MM.1S (cell line): ENCODE results near the gene CLTCL1.

Experiments
- DNase-seq: peaks from one replicate; pipeline ENCODE4 v3.0.0-alpha.2; 2015
- H2AFZ ChIP-seq: fragments of 300-600 bp; sonication (generic); 2 replicates; pipeline ENCODE4 v1.6.0; 2016; ENCODE audit warnings: antibody characterized with exemption, low read length
- H3F3A ChIP-seq: fragments of 300-600 bp; sonication (generic); 2 replicates; pipeline ENCODE4 v1.6.1; 2016; ENCODE audit warnings: mild to moderate bottlenecking, antibody characterized with exemption, low read length, moderate library complexity, mixed read lengths; ENCODE audit not compliant: insufficient read depth
- H3K27ac ChIP-seq: fragments of 300-600 bp; sonication (generic); 2 replicates; pipeline ENCODE4 v1.5.1; 2016; ENCODE audit warnings: mild to moderate bottlenecking, low read length
- H3K27me3 ChIP-seq: fragments of 300-600 bp; sonication (generic); replicated peaks from 2 replicates; pipeline ENCODE4 v1.6.0; 2016; ENCODE audit warnings: low read length; ENCODE audit not compliant: insufficient read depth
- H3K36me3 ChIP-seq: fragments of 300-600 bp; sonication (generic); replicated peaks from 2 replicates; pipeline ENCODE4 v1.6.1; 2016; ENCODE audit warnings: mild to moderate bottlenecking, low read length, mixed read lengths; ENCODE audit not compliant: insufficient read depth
- H3K4me1 ChIP-seq: fragments of 300-600 bp; sonication (generic); 2 replicates; pipeline ENCODE4 v1.6.1; 2016; ENCODE audit warnings: low read length, mixed read lengths
- H3K4me2 ChIP-seq: fragments of 300-600 bp; sonication (generic); 2 replicates; pipeline ENCODE4 v1.6.0; 2016; ENCODE audit warnings: low read depth, low read length
- H3K4me3 ChIP-seq: fragments of 300-600 bp; sonication (generic); 2 replicates; pipeline ENCODE4 v1.5.1; 2016; ENCODE audit warnings: low read length, mixed read lengths
- H3K79me2 ChIP-seq: fragments of 300-600 bp; sonication (generic); 2 replicates; pipeline ENCODE4 v1.6.1; 2016; ENCODE audit warnings: mixed run types, low read length, mixed read lengths
- H3K9ac ChIP-seq: fragments of 300-600 bp; sonication (generic); 2 replicates; pipeline ENCODE4 v1.6.1; 2016; ENCODE audit warnings: low read length, mixed read lengths
- H3K9me2 ChIP-seq: fragments of 300-600 bp; sonication (generic); replicated peaks from 2 replicates; pipeline ENCODE4 v1.6.1; 2016; ENCODE audit warnings: mild to moderate bottlenecking, low read length, mixed read lengths; ENCODE audit not compliant: insufficient read depth
- H3K9me3 ChIP-seq: fragments of 300-600 bp; sonication (generic); replicated peaks from 2 replicates; pipeline ENCODE4 v1.6.1; 2016; ENCODE audit warnings: mild to moderate bottlenecking, low read length, mixed read lengths; ENCODE audit not compliant: insufficient read depth
- H4K20me1 ChIP-seq: fragments of 300-600 bp; sonication (generic); 2 replicates; pipeline ENCODE4 v1.6.1; 2016; ENCODE audit warnings: mild to moderate bottlenecking, low read length, moderate library complexity, mixed read lengths; ENCODE audit not compliant: insufficient read depth
- EZH2 ChIP-seq: fragments of 300-600 bp; sonication (generic); optimal IDR thresholded peaks from 2 replicates; pipeline ENCODE3; 2017; ENCODE audit warnings: low read depth, mild to moderate bottlenecking, antibody characterized with exemption, low read length, mixed read lengths
- EZH2phosphoT487 ChIP-seq: fragments of 300-600 bp; sonication (generic); IDR thresholded peaks from 2 replicates; pipeline ENCODE4 v1.6.1; 2018; ENCODE audit warnings: antibody characterized with exemption, low read length
- TF ChIP-seq, protein P1 (sequence below): fragments of 300-600 bp; sonication (generic); IDR thresholded peaks from 2 replicates; pipeline ENCODE4 v1.5.1; 2016; ENCODE audit warnings: antibody characterized with exemption, low read length, mixed read lengths

The CLTCL1 gene

GRCh38 chr22:19169947-19170318, 121.6 kb downstream of the CLTCL1 start:
- no peaks in the 10 kb centered on the region for H3K9me3 ChIP-seq
- H3K9me2 ChIP-seq: no peaks in the 10 kb centered on the region
- peaks cover 11% of the 10 kb centered on the region; the same call in 1 of the 2 replicates for H3K4me1 ChIP-seq
- peaks cover 29% of the 10 kb centered on the region for H3K79me2 ChIP-seq
- H3F3A ChIP-seq: no peaks in the 10 kb centered on the region
- DNase-seq: no peak
- no peaks in the 10 kb centered on the region for H4K20me1 ChIP-seq
- no peak overlapping the region for H3K4me2 ChIP-seq
- peaks cover 53% of the 10 kb centered on the region for H3K27me3 ChIP-seq
- no peak overlapping the region for H2AFZ ChIP-seq
- H3K36me3 ChIP-seq: no peaks in the 10 kb centered on the region
- H3K27ac ChIP-seq: no peak overlapping the region
- TF ChIP-seq EZH2phosphoT487 (no peak), EZH2 (no peak)
- TF ChIP-seq, protein P1, sequence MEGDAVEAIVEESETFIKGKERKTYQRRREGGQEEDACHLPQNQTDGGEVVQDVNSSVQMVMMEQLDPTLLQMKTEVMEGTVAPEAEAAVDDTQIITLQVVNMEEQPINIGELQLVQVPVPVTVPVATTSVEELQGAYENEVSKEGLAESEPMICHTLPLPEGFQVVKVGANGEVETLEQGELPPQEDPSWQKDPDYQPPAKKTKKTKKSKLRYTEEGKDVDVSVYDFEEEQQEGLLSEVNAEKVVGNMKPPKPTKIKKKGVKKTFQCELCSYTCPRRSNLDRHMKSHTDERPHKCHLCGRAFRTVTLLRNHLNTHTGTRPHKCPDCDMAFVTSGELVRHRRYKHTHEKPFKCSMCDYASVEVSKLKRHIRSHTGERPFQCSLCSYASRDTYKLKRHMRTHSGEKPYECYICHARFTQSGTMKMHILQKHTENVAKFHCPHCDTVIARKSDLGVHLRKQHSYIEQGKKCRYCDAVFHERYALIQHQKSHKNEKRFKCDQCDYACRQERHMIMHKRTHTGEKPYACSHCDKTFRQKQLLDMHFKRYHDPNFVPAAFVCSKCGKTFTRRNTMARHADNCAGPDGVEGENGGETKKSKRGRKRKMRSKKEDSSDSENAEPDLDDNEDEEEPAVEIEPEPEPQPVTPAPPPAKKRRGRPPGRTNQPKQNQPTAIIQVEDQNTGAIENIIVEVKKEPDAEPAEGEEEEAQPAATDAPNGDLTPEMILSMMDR: no peak
- H3K4me3 ChIP-seq: no peak overlapping the region
- H3K9ac ChIP-seq: no peak overlapping the region

GRCh38 chr22:19169002-19169946, 122.2 kb downstream of the CLTCL1 start:
- Histone ChIP-seq H2AFZ (no peak overlapping the region), H3K4me3 (no peak overlapping the region), H3K9ac (no peak overlapping the region)

GRCh38 chr22:19168088-19168890, 123.2 kb downstream of the CLTCL1 start:
- Histone ChIP-seq H3K9ac (no peak overlapping the region), H3K9me3 (no peaks in the 10 kb centered on the region)

More at GRCh38 chr22:19169002-19169946, 122.2 kb downstream of the CLTCL1 start:
- no peak for DNase-seq
- Histone ChIP-seq H3K36me3 (no peaks in the 10 kb centered on the region), H3K79me2 (peaks cover 29% of the 10 kb centered on the region), H3K4me2 (no peak overlapping the region), H3K9me2 (no peaks in the 10 kb centered on the region), H3F3A (no peaks in the 10 kb centered on the region), H3K27ac (no peak overlapping the region), H3K27me3 (peaks cover 53% of the 10 kb centered on the region), H3K4me1 (peaks cover 11% of the 10 kb centered on the region; the same call in 1 of the 2 replicates), H4K20me1 (no peaks in the 10 kb centered on the region), H3K9me3 (no peaks in the 10 kb centered on the region)
- TF ChIP-seq EZH2phosphoT487 (peak; percentile 23; the same call in 1 of the 2 replicates), EZH2 (peak; percentile 84)
- TF ChIP-seq, protein P1: no peak

More at GRCh38 chr22:19168088-19168890, 123.2 kb downstream of the CLTCL1 start:
- H2AFZ ChIP-seq: no peak overlapping the region
- no peaks in the 10 kb centered on the region for H3F3A ChIP-seq
- TF ChIP-seq EZH2phosphoT487: no peak
- TF ChIP-seq, protein P1: peak; percentile 10
- TF ChIP-seq EZH2: no peak
- no peaks in the 10 kb centered on the region for H3K36me3 ChIP-seq
- H3K79me2 ChIP-seq: peaks cover 23% of the 10 kb centered on the region
- H3K27me3 ChIP-seq: peaks cover 56% of the 10 kb centered on the region
- H3K4me3 ChIP-seq: no peak overlapping the region
- DNase-seq: no peak
- H3K4me2 ChIP-seq: no peak overlapping the region
- H4K20me1 ChIP-seq: no peaks in the 10 kb centered on the region
- H3K27ac ChIP-seq: no peak overlapping the region
- peaks cover 11% of the 10 kb centered on the region; the same call in 1 of the 2 replicates for H3K4me1 ChIP-seq
- no peaks in the 10 kb centered on the region for H3K9me2 ChIP-seq
